K562 (cell line): ENCODE results near the gene ATXN7L1. TPM values are rescaled to one million over a fixed set of nuclear protein-coding genes. Genes with fewer than 3 reads are reported as not detected.
A peak's percentile ranks its signal among the peaks of the same experiment; 100 is the strongest.

Experiments
- ATAC-seq: fragments of 200-7000 bp; cut with Tn5 transposase; 3 replicates; pipeline ENCODE4 v1.9.1; 2020; ENCODE audit warnings: moderate library complexity
- BruUV-seq: library from RNA; stranded (reverse); fragments of 400-500 nt; replicated peaks from 2 replicates; lab custom pipeline; 2021; lab: Mats Ljungman, UMichigan
- CTCF ChIA-PET: fragments of 300-600 bp; formaldehyde crosslinking; extraction: SDS; loops from one replicate; lab custom pipeline; 2021; ENCODE audit warnings: low intra/inter-chr PET ratio; lab: Yijun Ruan, JAX
- POLR2A ChIA-PET: fragments of 300-600, 350-650 bp; sonication (Branson Sonifier 250); formaldehyde crosslinking; extraction: SDS; loops from one replicate; lab custom pipeline; 2021; ENCODE audit warnings: antibody characterized with exemption, inconsistent platforms; lab: Yijun Ruan, JAX
- DNase-seq, 4 experiments: peaks; one replicate each; pipeline versions ENCODE4 v3.0.0 to v3.0.0-alpha.2; 2011 to 2018; ENCODE audit warnings: low spot score in 3 of 4, mixed read lengths in 3 of 4; ENCODE audit errors: extremely low read depth in 1 of 4
- FAIRE-seq: peaks from 2 replicates; lab custom pipeline; 2011; peaks lifted over from hg19 to GRCh38; lab: Jason Lieb, UNC
- H2AFZ ChIP-seq: 2 replicates; pipeline ENCODE4 v1.6.0; 2011; ENCODE audit warnings: low read depth, low read length, control low read depth, inconsistent platforms
- H3K27ac ChIP-seq: fragments of 200-600 bp; 3 replicates; pipeline ENCODE4 v1.8.0; 2011; ENCODE audit warnings: low read depth, mild to moderate bottlenecking, control low read depth, inconsistent platforms, low read length, moderate library complexity, mixed read lengths; ENCODE audit errors: extremely low read depth
- H3K27me3 ChIP-seq, 2 experiments: fragments of 300-600 bp in 1 of 2; 2 replicates in 1 of 2; 3 replicates in 1 of 2; pipeline versions ENCODE4 v1.6.0 to v1.8.0; 2011; ENCODE audit warnings: inconsistent platforms in 2 of 2, low read length in 2 of 2, mild to moderate bottlenecking in 1 of 2, mixed read lengths in 1 of 2, moderate library complexity in 1 of 2; ENCODE audit not compliant: control insufficient read depth in 2 of 2, insufficient read depth in 2 of 2
- H3K36me3 ChIP-seq: fragments of 300-600 bp; 3 replicates; pipeline ENCODE4 v1.8.0; 2011; ENCODE audit warnings: mild to moderate bottlenecking, low read length, inconsistent platforms; ENCODE audit not compliant: control insufficient read depth, insufficient read depth
- H3K4me1 ChIP-seq, 2 experiments: fragments of 200-600 bp in 1 of 2; replicated peaks in 1 of 2; 2 replicates in 1 of 2; 3 replicates in 1 of 2; pipeline versions ENCODE4 v1.5.1 to v1.8.0; 2011; ENCODE audit warnings: inconsistent platforms in 2 of 2, low read length in 2 of 2, mild to moderate bottlenecking in 1 of 2, mixed read lengths in 1 of 2, moderate library complexity in 1 of 2; ENCODE audit not compliant: control insufficient read depth in 2 of 2, insufficient read depth in 2 of 2
- H3K4me2 ChIP-seq: 2 replicates; pipeline ENCODE4 v1.6.1; 2011; ENCODE audit warnings: low read length, control low read depth, inconsistent platforms, mixed read lengths; ENCODE audit not compliant: insufficient read depth
- H3K4me3 ChIP-seq: fragments of 200-600 bp; sonication (generic), shearing (Covaris generic); 2 replicates; pipeline ENCODE4 v1.5.1; 2016; ENCODE audit warnings: control low read depth, inconsistent platforms
- H3K79me2 ChIP-seq: fragments of 200-600 bp; 3 replicates; pipeline ENCODE4 v1.8.0; 2011; ENCODE audit warnings: low read length, inconsistent platforms; ENCODE audit not compliant: control insufficient read depth, insufficient read depth
- H3K9ac ChIP-seq, 2 experiments: 2 replicates each; pipeline versions ENCODE4 v1.6.0 to v1.6.1; 2011; ENCODE audit warnings: low read depth in 2 of 2, low read length in 2 of 2, control low read depth in 1 of 2, inconsistent platforms in 1 of 2, mild to moderate bottlenecking in 1 of 2, mixed read lengths in 1 of 2; ENCODE audit not compliant: insufficient read depth in 1 of 2
- H3K9me1 ChIP-seq: one replicate; pipeline ENCODE4 v1.6.0; 2011; ENCODE audit warnings: inconsistent platforms, mild to moderate bottlenecking, low read length, moderate library complexity; ENCODE audit not compliant: control insufficient read depth, insufficient read depth
- H3K9me3 ChIP-seq: replicated peaks from 2 replicates; pipeline ENCODE4 v1.5.1; 2011; ENCODE audit warnings: low read depth, low read length, inconsistent platforms; ENCODE audit not compliant: control insufficient read depth, insufficient read depth
- H4K20me1 ChIP-seq: replicated peaks from 2 replicates; pipeline ENCODE4 v1.6.1; 2011; ENCODE audit warnings: low read length, inconsistent platforms, mixed read lengths; ENCODE audit not compliant: control insufficient read depth, insufficient read depth
- BMI1 ChIP-seq: fragments of 150-350 bp; IDR thresholded peaks from 2 replicates; pipeline ENCODE4 v1.6.1; 2014; ENCODE audit warnings: low read length
- GATA2 ChIP-seq: sonication (generic); formaldehyde crosslinking; IDR thresholded peaks from 2 replicates; pipeline ENCODE4 v1.4.0; 2020; ENCODE audit warnings: mild to moderate bottlenecking, missing genetic modification reagents
- HNRNPH1 ChIP-seq: fragments of 200-400 bp; formaldehyde crosslinking; optimal IDR thresholded peaks from 2 replicates; pipeline ENCODE3; 2017; ENCODE audit warnings: low read depth, mild to moderate bottlenecking, low read length, moderate library complexity
- TAF1 ChIP-seq: IDR thresholded peaks from 2 replicates; pipeline ENCODE4 v1.6.1; 2011; ENCODE audit warnings: mild to moderate bottlenecking, low read length, moderate library complexity; ENCODE audit not compliant: insufficient read depth, control insufficient read depth, severe bottlenecking; ENCODE audit errors: extremely low read depth
- TRIM24 ChIP-seq, 2 experiments: fragments of 450-650 bp; IDR thresholded peaks; 2 replicates each; pipeline ENCODE4 v1.6.1; 2016
- ZC3H8 ChIP-seq: fragments of 450-650 bp; IDR thresholded peaks from 2 replicates; pipeline ENCODE4 v1.6.1; 2017
- WGBS: fragments of 100-300 bp; shearing (Covaris generic); methylation state at CpG from one replicate; pipeline ENCODE4 v1.1.6; 2016; ENCODE audit warnings: low coverage, mixed read lengths; ENCODE audit not compliant: insufficient coverage; ENCODE audit errors: missing lambda C conversion rate; 5-methylcytosine and 5-hydroxymethylcytosine counted together
- in situ Hi-C: fragments of 300-500 bp; cut with MboI; formaldehyde crosslinking; loops from 4 replicates; pipeline ENCODE4 v1.15.0; 2018; ENCODE audit warnings: inconsistent platforms, mixed read lengths
- intact Hi-C: fragments of 100-400 bp; cut with micrococcal nuclease; formaldehyde crosslinking; loops from 2 replicates; pipeline ENCODE4 v1.14.2; 2022
- polyA plus RNA-seq, 8 experiments: library from polyadenylated mRNA; depleted of rRNA in 4 of 8; stranded (reverse) in 5 of 8; unstranded in 3 of 8; fragments of >200 nt; fragmentation: Nextera tagmentation in 2 of 8; fragmentation: Illumina TruSeq in 1 of 8; extraction: Ambion mirVana in 2 of 8; extraction: Trizol in 1 of 8; gene quantifications; 2 replicates each; pipeline versions ENCODE4 v1.2.1 to v1.2.3, GENCODE V29; 2011 to 2014; ENCODE audit warnings: inconsistent platforms in 1 of 8, missing spikeins in 1 of 8
- total RNA-seq, 7 experiments: library from RNA; depleted of rRNA in 6 of 7; stranded (reverse); fragments of >200 nt in 6 of 7; fragmentation: Illumina TruSeq in 2 of 7; extraction: Trizol in 2 of 7; gene quantifications; 2 replicates each; pipeline versions ENCODE4 v1.2.1 to v1.2.3, GENCODE V29; 2011 to 2021; ENCODE audit warnings: low replicate concordance in 1 of 7
- TF ChIP-seq, protein P1 (sequence below), 3 experiments: IDR thresholded peaks in 2 of 3; conservative IDR thresholded peaks in 1 of 3; 2 replicates each; pipeline ENCODE4 v1.5.1; 2011 to 2012; ENCODE audit warnings: low read length in 3 of 3, mild to moderate bottlenecking in 3 of 3, control low read depth in 2 of 3, improper control_type of control experiment in 1 of 3, inconsistent platforms in 1 of 3, low read depth in 1 of 3, mixed read lengths in 1 of 3, moderate library complexity in 1 of 3; ENCODE audit not compliant: insufficient read depth in 2 of 3
- TF ChIP-seq, protein P2 (sequence below): fragments of 250-450 bp; sonication (Bioruptor Pico); IDR thresholded peaks from 2 replicates; pipeline ENCODE4 v1.5.0; 2020; ENCODE audit warnings: mild to moderate bottlenecking

The ATXN7L1 gene
- total and polyA plus RNA-seq, 9 of the 15 experiments (the other 6 are each of a cell fraction or from before 2014, with no cell fraction given) = 6.6 to 13.7 (median 10.7) TPM

DNA sequence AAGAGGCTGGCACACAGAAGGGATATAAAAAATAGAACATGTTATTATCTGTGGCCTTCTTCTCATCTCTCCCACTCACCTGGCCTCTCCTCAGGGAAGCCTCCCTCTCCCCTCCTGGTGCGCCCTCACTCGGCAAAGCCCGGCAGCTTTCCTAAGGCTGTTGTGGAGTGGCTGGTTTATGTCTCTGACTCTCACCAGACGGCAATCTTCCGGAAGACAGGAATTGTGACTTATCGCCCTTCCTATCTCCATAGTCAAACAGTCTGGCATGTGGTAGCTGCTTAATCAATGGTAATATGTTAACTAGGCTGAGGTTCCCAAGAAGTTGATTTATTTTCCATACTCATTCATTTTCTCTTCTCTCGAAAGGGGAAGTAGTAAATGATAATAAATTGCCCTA is 78.7 kb downstream of the ATXN7L1 start:
- H3K36me3 ChIP-seq = no peaks in the 10 kb centered on the region
- no peak overlapping the region for H3K4me2 ChIP-seq
- H4K20me1 ChIP-seq = peaks cover 21% of the 10 kb centered on the region
- 34% methylated on average over 7 of the region's 7 CpGs for WGBS
- H3K27ac ChIP-seq = no peak overlapping the region
- TF ChIP-seq HNRNPH1 (no peak), TRIM24 (IDR thresholded peaks at IDR 0.05) (no peak), GATA2 (CRISPR knock-in tag) (no peak), BMI1 (no peak), ZC3H8 (no peak), TAF1 (no peak)
- TF ChIP-seq, protein P1, sequence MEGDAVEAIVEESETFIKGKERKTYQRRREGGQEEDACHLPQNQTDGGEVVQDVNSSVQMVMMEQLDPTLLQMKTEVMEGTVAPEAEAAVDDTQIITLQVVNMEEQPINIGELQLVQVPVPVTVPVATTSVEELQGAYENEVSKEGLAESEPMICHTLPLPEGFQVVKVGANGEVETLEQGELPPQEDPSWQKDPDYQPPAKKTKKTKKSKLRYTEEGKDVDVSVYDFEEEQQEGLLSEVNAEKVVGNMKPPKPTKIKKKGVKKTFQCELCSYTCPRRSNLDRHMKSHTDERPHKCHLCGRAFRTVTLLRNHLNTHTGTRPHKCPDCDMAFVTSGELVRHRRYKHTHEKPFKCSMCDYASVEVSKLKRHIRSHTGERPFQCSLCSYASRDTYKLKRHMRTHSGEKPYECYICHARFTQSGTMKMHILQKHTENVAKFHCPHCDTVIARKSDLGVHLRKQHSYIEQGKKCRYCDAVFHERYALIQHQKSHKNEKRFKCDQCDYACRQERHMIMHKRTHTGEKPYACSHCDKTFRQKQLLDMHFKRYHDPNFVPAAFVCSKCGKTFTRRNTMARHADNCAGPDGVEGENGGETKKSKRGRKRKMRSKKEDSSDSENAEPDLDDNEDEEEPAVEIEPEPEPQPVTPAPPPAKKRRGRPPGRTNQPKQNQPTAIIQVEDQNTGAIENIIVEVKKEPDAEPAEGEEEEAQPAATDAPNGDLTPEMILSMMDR (IDR thresholded peaks at IDR 0.05 in 2 of 3, conservative IDR thresholded peaks at IDR 0.05 in 1 of 3; ENCODE audit: insufficient read depth in 2 of 3, low read depth in 1 of 3, low read length in 3 of 3) = 0 out of 6 replicates have a peak, but pooled peaks of 1 of the 3 experiments have one; percentile 23
- TF ChIP-seq, protein P2, sequence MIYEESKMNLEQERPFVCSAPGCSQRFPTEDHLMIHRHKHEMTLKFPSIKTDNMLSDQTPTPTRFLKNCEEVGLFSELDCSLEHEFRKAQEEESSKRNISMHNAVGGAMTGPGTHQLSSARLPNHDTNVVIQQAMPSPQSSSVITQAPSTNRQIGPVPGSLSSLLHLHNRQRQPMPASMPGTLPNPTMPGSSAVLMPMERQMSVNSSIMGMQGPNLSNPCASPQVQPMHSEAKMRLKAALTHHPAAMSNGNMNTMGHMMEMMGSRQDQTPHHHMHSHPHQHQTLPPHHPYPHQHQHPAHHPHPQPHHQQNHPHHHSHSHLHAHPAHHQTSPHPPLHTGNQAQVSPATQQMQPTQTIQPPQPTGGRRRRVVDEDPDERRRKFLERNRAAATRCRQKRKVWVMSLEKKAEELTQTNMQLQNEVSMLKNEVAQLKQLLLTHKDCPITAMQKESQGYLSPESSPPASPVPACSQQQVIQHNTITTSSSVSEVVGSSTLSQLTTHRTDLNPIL = no peak
- in situ Hi-C loops = no loop called here
- H3K9me1 ChIP-seq = no peaks in the 10 kb centered on the region
- H3K27me3 ChIP-seq = peaks cover 17 to 32% of the 10 kb centered on the region in 2 experiments; a peak in 4 of 5 replicates
- POLR2A ChIA-PET = interaction anchor here (0.7 to 2.5 kb wide), 5 partner anchors 9 to 192 kb away, joined by 3 to 17 read pairs (median 4); no protein-coding TSS in a partner anchor
- intact Hi-C loops = no loop called here
- no peaks in the 10 kb centered on the region for H3K79me2 ChIP-seq
- no peak for FAIRE-seq
- no peak for DNase-seq
- H3K4me3 ChIP-seq = no peak overlapping the region
- no peak overlapping the region for H2AFZ ChIP-seq
- no peaks in the 10 kb centered on the region for H3K4me1 ChIP-seq
- no peak overlapping the region for H3K9ac ChIP-seq
- ATAC-seq = peak; percentile 50; the same call in 2 of the 3 replicates
- CTCF ChIA-PET = no interaction called here
- BruUV-seq = no TSS peak
- H3K9me3 ChIP-seq = no peaks in the 10 kb centered on the region
